GM12878 (cell line): ENCODE measurements around the gene SNRPA. TPM values are rescaled to one million over a fixed set of nuclear protein-coding genes. Genes with fewer than 3 reads are reported as not detected.
A peak's percentile ranks its signal among the peaks of the same experiment; 100 is the strongest.

Experiments used
- CBX3 ChIP-seq: fragments of 200-600 bp; sonication (generic); IDR thresholded peaks from 2 replicates; pipeline ENCODE4 v1.6.1; 2016; ENCODE audit warnings: low read depth, borderline replicate concordance
- CHD2 ChIP-seq: IDR thresholded peaks from 2 replicates; pipeline ENCODE4 v1.6.1; 2011; ENCODE audit warnings: low read depth, low read length, improper control_type of control experiment, borderline replicate concordance
- FOXK2 ChIP-seq: fragments of 450-650 bp; IDR thresholded peaks from 2 replicates; pipeline ENCODE4 v1.6.1; 2017; ENCODE audit warnings: mild to moderate bottlenecking, moderate library complexity
- FOXM1 ChIP-seq: IDR thresholded peaks from 2 replicates; pipeline ENCODE4 v1.6.1; 2012; ENCODE audit warnings: low read depth, mild to moderate bottlenecking, inconsistent platforms, low read length, moderate library complexity
- JUNB ChIP-seq: IDR thresholded peaks from 2 replicates; pipeline ENCODE4 v1.6.1; 2016; ENCODE audit warnings: antibody characterized with exemption, mild to moderate bottlenecking
- KLF5 ChIP-seq: fragments of 450-650 bp; IDR thresholded peaks from 2 replicates; pipeline ENCODE4 v1.6.1; 2014; ENCODE audit warnings: mild to moderate bottlenecking; ENCODE audit not compliant: partially characterized antibody
- MYC ChIP-seq: IDR thresholded peaks from 2 replicates; pipeline ENCODE4 v1.6.1; 2011; ENCODE audit warnings: mild to moderate bottlenecking, low read length, moderate library complexity, inconsistent platforms; ENCODE audit not compliant: insufficient read depth, insufficient replicate concordance, insufficient read length, severe bottlenecking
- NFXL1 ChIP-seq: fragments of 450-650 bp; IDR thresholded peaks from 2 replicates; pipeline ENCODE4 v1.6.1; 2017; ENCODE audit warnings: antibody characterized with exemption, mild to moderate bottlenecking, borderline replicate concordance
- NR2C2 ChIP-seq: IDR thresholded peaks from 2 replicates; pipeline ENCODE4 v1.6.1; 2011; ENCODE audit warnings: borderline replicate concordance, low read depth; ENCODE audit not compliant: control insufficient read depth, insufficient read length
- POLR2AphosphoS2 ChIP-seq: IDR thresholded peaks from 2 replicates; pipeline ENCODE4 v1.6.1; 2011; ENCODE audit warnings: low read depth, mild to moderate bottlenecking, low read length, improper control_type of control experiment, moderate library complexity
- RCOR1 ChIP-seq: conservative IDR thresholded peaks from 2 replicates; pipeline ENCODE4 v1.6.1; 2012; ENCODE audit warnings: low read depth, low read length, improper control_type of control experiment
- SMC3 ChIP-seq: IDR thresholded peaks from 2 replicates; pipeline ENCODE4 v1.6.1; 2011; ENCODE audit warnings: low read length, improper control_type of control experiment, borderline replicate concordance
- SPI1 ChIP-seq: IDR thresholded peaks from 2 replicates; pipeline ENCODE4 v1.6.1; 2011; ENCODE audit warnings: low read depth, mild to moderate bottlenecking, low read length, moderate library complexity, borderline replicate concordance; ENCODE audit not compliant: insufficient read depth
- SREBF2 ChIP-seq: IDR thresholded peaks from 2 replicates; pipeline ENCODE4 v1.6.1; 2012; ENCODE audit warnings: mild to moderate bottlenecking, low read length
- SRF ChIP-seq, 2 experiments: IDR thresholded peaks; 2 replicates each; pipeline ENCODE4 v1.6.1; 2011; ENCODE audit warnings: low read depth in 2 of 2, low read length in 2 of 2, mild to moderate bottlenecking in 1 of 2, moderate library complexity in 1 of 2
- USF2 ChIP-seq: IDR thresholded peaks from 2 replicates; pipeline ENCODE4 v1.6.1; 2011; ENCODE audit warnings: low read depth, low read length, improper control_type of control experiment, borderline replicate concordance
- ZBTB40 ChIP-seq: fragments of 450-650 bp; IDR thresholded peaks from 2 replicates; pipeline ENCODE4 v1.6.1; 2016; ENCODE audit warnings: mild to moderate bottlenecking, moderate library complexity, borderline replicate concordance
- ZNF217 ChIP-seq: fragments of 450-650 bp; IDR thresholded peaks from 2 replicates; pipeline ENCODE4 v1.6.1; 2017; ENCODE audit warnings: antibody characterized with exemption, mild to moderate bottlenecking
- polyA plus RNA-seq, 11 experiments: library from polyadenylated mRNA; depleted of rRNA in 4 of 11; unstranded in 6 of 11; stranded (reverse) in 5 of 11; fragments of >200 nt; fragmentation: Nextera tagmentation in 4 of 11; fragmentation: Illumina TruSeq in 1 of 11; extraction: Ambion mirVana in 4 of 11; extraction: Trizol in 1 of 11; gene quantifications; 1 replicate in 1 of 11; 2 replicates in 10 of 11; pipeline versions ENCODE4 v1.2.1 to v1.2.3, GENCODE V29; 2011 to 2016; ENCODE audit warnings: inconsistent platforms in 2 of 11, missing spikeins in 2 of 11, low read depth in 1 of 11
- total RNA-seq, 4 experiments: library from RNA; depleted of rRNA in 3 of 4; stranded (reverse); fragments of >200 nt in 3 of 4; fragmentation: Illumina TruSeq in 1 of 4; extraction: Trizol in 1 of 4; gene quantifications; 2 replicates each; pipeline versions ENCODE4 v1.2.1 to v1.2.3, GENCODE V29; 2013 to 2021
- TF ChIP-seq, protein P1 (sequence below): fragments of 450-650 bp; IDR thresholded peaks from 2 replicates; pipeline ENCODE4 v1.6.1; 2017; ENCODE audit warnings: low read depth, mild to moderate bottlenecking, moderate library complexity
- TF ChIP-seq, protein P2 (sequence below): fragments of 450-650 bp; IDR thresholded peaks from 2 replicates; pipeline ENCODE4 v1.6.1; 2017; ENCODE audit warnings: borderline replicate concordance

The SNRPA gene
- total and polyA plus RNA-seq, 10 of the 15 experiments (the other 5 are each of a cell fraction or from before 2014, with no cell fraction given): 14.8 to 299 (median 202) TPM

DNA sequence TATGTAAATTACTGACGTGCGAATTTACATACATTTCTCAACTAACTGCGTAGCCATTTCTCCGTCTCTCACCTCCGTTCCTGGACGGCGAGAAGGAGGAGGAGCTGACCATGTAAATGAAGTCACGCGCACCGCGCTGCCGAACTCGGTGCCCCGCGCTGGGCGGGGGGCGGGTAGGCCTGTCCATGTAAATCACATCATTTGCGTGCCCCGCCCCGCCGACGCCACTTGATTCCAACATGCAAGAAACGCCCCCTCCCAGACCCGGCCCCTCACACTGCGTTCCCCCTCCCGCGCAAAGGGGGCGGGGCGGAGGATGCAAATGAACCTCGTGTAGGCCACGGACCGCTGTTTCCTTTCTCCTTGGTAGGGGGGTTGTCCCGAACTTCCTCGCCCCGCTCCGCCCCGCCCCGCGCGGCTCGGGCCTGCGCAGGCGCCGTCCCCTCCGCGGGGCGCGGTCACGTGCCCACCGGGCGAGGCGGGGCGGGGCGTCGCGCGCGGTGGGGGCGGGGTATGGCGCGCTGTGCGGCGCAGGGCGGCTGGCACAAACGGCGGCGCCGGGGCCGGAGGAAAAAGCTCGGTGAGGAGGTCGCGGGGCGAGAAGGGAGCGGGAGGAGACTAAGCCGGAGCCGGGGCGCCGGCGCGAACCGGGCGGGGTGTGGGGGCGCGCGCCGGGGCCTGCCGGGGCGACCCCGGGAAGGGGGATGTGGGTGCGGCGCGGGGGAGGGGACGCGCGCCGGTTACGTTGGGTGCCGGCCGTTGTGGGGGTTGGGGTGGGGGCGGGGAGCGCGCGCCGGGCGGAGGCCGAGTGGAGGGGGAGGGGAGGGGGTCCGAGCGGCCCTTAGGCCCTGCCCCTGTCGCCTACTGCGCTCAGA is 47.9 kb downstream of the SNRPA start, which contains the start of gene EGLN2 (continued):
- TF ChIP-seq CHD2 (0 out of 2 replicates have a peak, but pooled peaks have one; percentile 24), NR2C2 (no peak), RCOR1 (no peak), KLF5 (no peak), MYC (no peak), USF2 (peak; percentile 54), SPI1 (no peak; the same call in 1 of the 2 replicates), SRF (IDR thresholded peaks at IDR 0.05; ENCODE audit: low read depth in 2 of 2, low read length in 2 of 2) (no peak), CBX3 (no peak), ZBTB40 (no peak), POLR2AphosphoS2 (0 out of 2 replicates have a peak, but pooled peaks have one; percentile 64), JUNB (no peak), FOXK2 (no peak), SMC3 (no peak), FOXM1 (no peak), ZNF217 (no peak), SREBF2 (no peak), NFXL1 (no peak)
- TF ChIP-seq, protein P1, sequence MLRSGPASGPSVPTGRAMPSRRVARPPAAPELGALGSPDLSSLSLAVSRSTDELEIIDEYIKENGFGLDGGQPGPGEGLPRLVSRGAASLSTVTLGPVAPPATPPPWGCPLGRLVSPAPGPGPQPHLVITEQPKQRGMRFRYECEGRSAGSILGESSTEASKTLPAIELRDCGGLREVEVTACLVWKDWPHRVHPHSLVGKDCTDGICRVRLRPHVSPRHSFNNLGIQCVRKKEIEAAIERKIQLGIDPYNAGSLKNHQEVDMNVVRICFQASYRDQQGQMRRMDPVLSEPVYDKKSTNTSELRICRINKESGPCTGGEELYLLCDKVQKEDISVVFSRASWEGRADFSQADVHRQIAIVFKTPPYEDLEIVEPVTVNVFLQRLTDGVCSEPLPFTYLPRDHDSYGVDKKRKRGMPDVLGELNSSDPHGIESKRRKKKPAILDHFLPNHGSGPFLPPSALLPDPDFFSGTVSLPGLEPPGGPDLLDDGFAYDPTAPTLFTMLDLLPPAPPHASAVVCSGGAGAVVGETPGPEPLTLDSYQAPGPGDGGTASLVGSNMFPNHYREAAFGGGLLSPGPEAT: no peak; the same call in none of the 2 replicates
- TF ChIP-seq, protein P2, sequence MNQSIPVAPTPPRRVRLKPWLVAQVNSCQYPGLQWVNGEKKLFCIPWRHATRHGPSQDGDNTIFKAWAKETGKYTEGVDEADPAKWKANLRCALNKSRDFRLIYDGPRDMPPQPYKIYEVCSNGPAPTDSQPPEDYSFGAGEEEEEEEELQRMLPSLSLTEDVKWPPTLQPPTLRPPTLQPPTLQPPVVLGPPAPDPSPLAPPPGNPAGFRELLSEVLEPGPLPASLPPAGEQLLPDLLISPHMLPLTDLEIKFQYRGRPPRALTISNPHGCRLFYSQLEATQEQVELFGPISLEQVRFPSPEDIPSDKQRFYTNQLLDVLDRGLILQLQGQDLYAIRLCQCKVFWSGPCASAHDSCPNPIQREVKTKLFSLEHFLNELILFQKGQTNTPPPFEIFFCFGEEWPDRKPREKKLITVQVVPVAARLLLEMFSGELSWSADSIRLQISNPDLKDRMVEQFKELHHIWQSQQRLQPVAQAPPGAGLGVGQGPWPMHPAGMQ: no peak
